ENCODE results near the gene DVL3.

DNA sequence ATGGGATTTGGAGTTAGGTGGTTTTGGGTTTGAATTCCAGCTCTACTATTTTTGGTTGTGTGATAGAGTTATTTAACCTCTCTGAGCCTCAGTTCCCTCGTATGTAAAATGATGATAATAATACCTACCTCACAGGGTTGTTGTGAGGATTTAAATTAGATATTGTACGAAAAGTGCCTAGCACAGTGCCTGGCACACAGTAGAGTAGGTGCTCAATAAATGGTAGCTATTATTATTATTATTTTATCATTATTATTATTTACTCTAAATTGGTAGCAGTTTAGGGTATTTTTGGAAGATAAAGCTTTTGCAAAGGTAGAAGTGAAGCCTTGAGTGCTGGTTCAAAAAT lies 18.2 kb downstream of the DVL3 start:
- no peak for TF ChIP-seq CTCF (IDR thresholded peaks at IDR 0.05)
- no peak for TF ChIP-seq EZH2 (IDR thresholded peaks at IDR 0.05; ENCODE audit: borderline replicate concordance, insufficient read depth, low read depth, low read length, poor library complexity, severe bottlenecking)
